Naive B cell (primary cell): Measurements from ENCODE around the gene THRB. TPM values are rescaled to one million over a fixed set of nuclear protein-coding genes. Genes with fewer than 3 reads are reported as not detected.

Source experiments
- ATAC-seq, 2 donors: fragments of 150-1000 bp; cut with Tn5 transposase; 2 replicates each; pipeline ENCODE4 v1.10.0; 2021; ENCODE audit warnings: low read depth in 2 of 2, mild to moderate bottlenecking in 2 of 2, moderate library complexity in 2 of 2
- DNase-seq: peaks from one replicate; pipeline ENCODE4 v3.0.0; 2022
- H3K27ac Mint-ChIP-seq, 6 donors: one replicate each; pipeline ENCODE4 v1.8.0; 2020 to 2022; ENCODE audit warnings: mild to moderate bottlenecking in 6 of 6, mixed read lengths in 6 of 6, moderate library complexity in 5 of 6, inconsistent platforms in 2 of 6
- H3K27me3 Mint-ChIP-seq, 3 donors: one replicate each; pipeline ENCODE4 v1.8.0; 2021 to 2022; ENCODE audit warnings: mixed read lengths in 3 of 3, mild to moderate bottlenecking in 1 of 3
- H3K36me3 Mint-ChIP-seq, 2 donors: one replicate each; pipeline ENCODE4 v1.8.0; 2020 to 2022; ENCODE audit warnings: mixed read lengths in 2 of 2, inconsistent platforms in 1 of 2, mild to moderate bottlenecking in 1 of 2
- H3K4me1 Mint-ChIP-seq, 3 donors: one replicate each; pipeline ENCODE4 v1.8.0; 2020 to 2022; ENCODE audit warnings: mixed read lengths in 3 of 3, inconsistent platforms in 1 of 3, mild to moderate bottlenecking in 1 of 3, moderate library complexity in 1 of 3
- H3K4me3 Mint-ChIP-seq, 8 donors: one replicate each; pipeline ENCODE4 v1.8.0; 2020 to 2022; ENCODE audit warnings: mild to moderate bottlenecking in 8 of 8, mixed read lengths in 8 of 8, moderate library complexity in 8 of 8, inconsistent platforms in 2 of 8
- H3K9me3 Mint-ChIP-seq, 7 donors: one replicate each; pipeline ENCODE4 v1.8.0; 2020 to 2022; ENCODE audit warnings: mixed read lengths in 7 of 7, mild to moderate bottlenecking in 5 of 7, inconsistent platforms in 2 of 7, moderate library complexity in 1 of 7
- polyA plus RNA-seq, 6 donors: library from polyadenylated mRNA; unstranded; fragments of 300-500 nt; fragmentation: Illumina TruSeq; gene quantifications; one replicate each; pipeline ENCODE4 v1.2.3, GENCODE V29; 2021; ENCODE audit warnings: low read depth in 6 of 6

The THRB gene
- 1 to 10 TPM in 5 of 6 donors, under 1 TPM in 1; 0.38 to 5.1 (median 1.8) TPM for polyA plus RNA-seq

- ATAC-seq (peak; percentile 67 to 76), DNase-seq (peak; percentile 67)
- peak within 1 kb of the TSS; percentile 71 to 96 (median 88) for H3K27ac Mint-ChIP-seq
- H3K4me3 Mint-ChIP-seq, result peak within 1 kb of the TSS; percentile 87 to 98 (median 97)
- peaks cover 0 to 7% of the 10 kb centered on the region in 2 donors for H3K36me3 Mint-ChIP-seq
- peaks cover 15 to 23% (median 16%) of the 10 kb centered on the region in 3 donors for H3K4me1 Mint-ChIP-seq
- peaks cover 0 to 7% (median 5%) of the 10 kb centered on the region in 3 donors for H3K27me3 Mint-ChIP-seq
- no peaks in the 10 kb centered on the region for H3K9me3 Mint-ChIP-seq
Measured at GRCh38 chr3:24494618-24495325, at the start of gene THRB. Gene THRB, minus strand, starts transcription at chr3:24494850.

DNA sequence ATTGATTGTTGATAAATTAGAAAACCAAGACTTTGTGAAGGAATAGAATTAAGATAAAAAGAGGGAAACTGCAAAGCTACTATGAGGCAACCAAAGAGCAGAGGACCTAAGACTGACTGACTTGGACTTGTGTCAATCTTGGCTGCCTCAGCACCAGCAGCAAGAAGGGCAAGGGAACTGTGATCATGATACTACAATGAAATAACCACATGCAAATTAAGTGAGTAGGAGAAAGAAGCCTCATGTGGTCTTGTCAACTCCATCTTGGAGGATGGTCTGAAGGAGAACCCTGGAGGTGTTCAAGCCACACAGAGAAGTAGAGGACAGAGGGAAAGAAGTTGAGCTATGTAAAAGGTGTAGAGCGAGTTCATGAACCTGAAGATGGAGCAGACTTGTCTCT, 47.3 kb upstream of the THRB start:
- Mint-ChIP-seq H3K4me1 (peaks cover 0 to 6% (median 0%) of the 10 kb centered on the region in 3 donors), H3K9me3 (no peaks in the 10 kb centered on the region), H3K36me3 (no peaks in the 10 kb centered on the region), H3K4me3 (no peak overlapping the region), H3K27me3 (peaks cover 5 to 11% (median 5%) of the 10 kb centered on the region in 3 donors), H3K27ac (no peak overlapping the region)
- ATAC-seq, result peak in 1 of 2 donors; percentile 16
- no peak for DNase-seq

DNA sequence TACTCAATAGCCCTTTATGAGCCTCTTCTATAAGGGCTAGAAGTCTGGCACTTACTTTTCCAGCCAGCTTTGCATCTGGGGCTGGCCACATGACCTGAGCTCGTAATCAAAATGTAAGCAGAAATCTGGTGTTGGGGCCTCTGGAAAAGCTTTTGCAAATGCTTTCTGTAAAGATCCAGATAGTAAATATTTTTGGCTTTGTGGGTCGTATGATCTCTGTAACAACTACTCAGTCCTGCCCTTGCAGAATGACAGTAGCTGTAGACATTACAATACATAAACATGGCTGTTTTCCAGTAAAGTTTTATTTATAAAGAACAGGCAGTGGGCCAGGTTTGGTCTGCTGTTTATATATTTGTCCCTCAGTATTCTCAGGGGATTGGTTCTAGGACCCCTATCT, 46.2 kb upstream of the THRB start:
- ATAC-seq, result no peak
- Mint-ChIP-seq H3K27ac (no peak overlapping the region), H3K27me3 (peaks cover 5 to 11% (median 5%) of the 10 kb centered on the region in 3 donors)

DNA sequence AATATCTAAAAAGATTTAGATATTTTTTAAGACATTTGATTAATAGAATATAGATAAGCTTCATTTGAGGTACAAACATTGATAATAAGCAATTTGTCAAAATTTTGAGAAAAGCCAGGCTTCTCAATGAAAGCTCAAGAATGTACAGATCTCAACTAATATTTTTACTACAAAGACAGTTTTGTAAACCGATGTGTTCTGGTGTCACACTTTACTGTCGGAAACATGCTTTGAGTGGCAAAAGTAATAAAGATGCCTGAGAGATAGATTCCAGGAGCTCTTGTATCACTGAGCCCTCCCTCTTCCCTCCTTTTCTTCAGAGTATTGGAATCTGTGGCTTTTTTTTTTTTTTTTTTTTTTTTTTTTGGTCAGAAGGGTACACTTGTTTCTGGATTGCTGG, 45.0 kb upstream of the THRB start:
- Mint-ChIP-seq H3K9me3 (no peaks in the 10 kb centered on the region), H3K27me3 (peaks cover 5 to 11% (median 5%) of the 10 kb centered on the region in 3 donors), H3K4me3 (no peak overlapping the region), H3K36me3 (no peaks in the 10 kb centered on the region), H3K4me1 (peaks cover 0 to 6% (median 0%) of the 10 kb centered on the region in 3 donors), H3K27ac (no peak overlapping the region)
- ATAC-seq, result no peak
- DNase-seq, result no peak

More for the DNA sequence above, 46.2 kb upstream of the THRB start:
- H3K4me1 Mint-ChIP-seq, result peaks cover 0 to 6% (median 0%) of the 10 kb centered on the region in 3 donors
- DNase-seq, result no peak
- no peaks in the 10 kb centered on the region for H3K9me3 Mint-ChIP-seq
- H3K36me3 Mint-ChIP-seq, result no peaks in the 10 kb centered on the region
- H3K4me3 Mint-ChIP-seq, result no peak overlapping the region

DNA sequence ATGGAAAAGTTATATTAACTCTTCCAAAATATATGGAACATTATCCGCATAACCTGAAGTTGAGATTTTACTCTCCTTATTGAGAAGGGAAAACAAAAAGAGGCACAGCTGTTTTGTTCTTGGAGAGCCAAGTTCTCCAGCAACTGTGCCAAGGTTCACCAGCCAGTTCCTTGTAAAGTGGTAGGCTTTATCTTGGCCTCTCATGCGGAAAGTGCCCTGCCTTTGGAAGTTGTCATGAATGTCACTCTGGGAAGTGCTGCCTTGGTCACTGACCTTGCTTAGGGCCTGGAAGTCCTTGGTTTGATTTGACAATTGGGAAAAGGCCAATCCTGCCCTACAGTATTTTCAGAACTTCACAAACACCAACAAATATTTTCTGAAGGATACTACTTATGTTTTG, 44.2 kb upstream of the THRB start:
- Mint-ChIP-seq H3K36me3 (no peaks in the 10 kb centered on the region), H3K4me3 (no peak overlapping the region), H3K27ac (no peak overlapping the region), H3K9me3 (no peaks in the 10 kb centered on the region), H3K27me3 (peaks cover 5 to 16% (median 6%) of the 10 kb centered on the region in 3 donors), H3K4me1 (peaks cover 0 to 6% (median 0%) of the 10 kb centered on the region in 3 donors)
- DNase-seq (no peak), ATAC-seq (no peak)

DNA sequence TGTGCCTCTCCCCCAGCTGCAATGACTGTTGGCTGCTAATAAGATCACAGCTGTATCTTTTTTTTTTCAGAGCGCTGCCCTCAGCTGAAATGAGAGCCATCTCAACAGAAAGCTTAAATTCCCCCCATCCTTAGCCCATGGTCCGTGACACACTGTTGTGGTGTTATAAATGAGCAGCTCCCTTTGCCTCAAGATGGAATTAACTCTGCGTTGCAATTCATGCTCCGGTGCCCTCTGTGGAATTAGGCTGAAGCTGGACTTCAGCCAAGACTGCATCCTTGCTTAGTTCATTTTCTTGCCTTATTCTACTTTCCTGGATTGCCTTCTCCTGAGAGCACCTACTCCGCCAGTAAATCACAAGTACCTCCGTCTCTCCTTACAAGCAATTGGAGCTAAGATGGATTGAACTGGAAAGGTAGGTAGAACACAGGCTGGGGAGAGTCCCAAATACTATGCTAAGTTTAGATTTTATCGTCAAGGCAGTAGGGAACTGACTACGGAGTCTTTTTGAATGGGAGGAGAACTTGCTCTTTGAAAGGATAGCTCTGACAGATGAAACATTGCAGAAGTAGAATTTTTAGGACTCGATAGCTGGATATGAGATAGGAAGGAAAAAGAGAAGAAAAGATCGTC, 39.0 kb upstream of the THRB start:
- ATAC-seq (no peak), DNase-seq (no peak)
- no peak overlapping the region for H3K27ac Mint-ChIP-seq
- no peaks in the 10 kb centered on the region for H3K9me3 Mint-ChIP-seq
- no peak overlapping the region for H3K4me3 Mint-ChIP-seq
- no peaks in the 10 kb centered on the region for H3K4me1 Mint-ChIP-seq
- H3K36me3 Mint-ChIP-seq, result no peaks in the 10 kb centered on the region
- H3K27me3 Mint-ChIP-seq, result peaks cover 10 to 30% (median 14%) of the 10 kb centered on the region in 3 donors

DNA sequence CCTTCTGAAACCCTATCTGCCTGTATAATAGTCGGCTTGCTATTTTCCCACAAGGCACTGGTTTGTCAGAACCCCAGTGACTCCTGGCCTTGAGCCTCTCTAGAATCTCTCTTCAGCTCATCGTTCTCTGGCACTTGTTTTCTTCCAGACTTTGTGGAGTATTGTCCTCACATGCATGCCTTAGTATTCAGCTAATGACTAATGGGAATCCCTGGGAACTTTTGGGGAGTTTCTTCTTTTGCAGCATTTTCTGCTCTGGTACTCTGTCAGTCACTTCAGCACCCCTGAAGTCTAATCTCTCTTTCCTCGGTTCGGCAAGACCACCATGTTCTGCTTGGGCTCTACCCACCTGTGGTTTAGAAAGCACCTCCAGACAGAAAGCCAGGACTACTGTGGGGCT, 35.8 kb upstream of the THRB start:
- Mint-ChIP-seq H3K4me1 (no peaks in the 10 kb centered on the region), H3K4me3 (no peak overlapping the region), H3K9me3 (no peaks in the 10 kb centered on the region), H3K27me3 (peaks cover 5 to 18% (median 9%) of the 10 kb centered on the region in 3 donors), H3K36me3 (no peaks in the 10 kb centered on the region), H3K27ac (no peak overlapping the region)
- ATAC-seq (no peak), DNase-seq (no peak)

GRCh38 chr3:24529210-24529609, 34.6 kb upstream of the THRB start:
- H3K9me3 Mint-ChIP-seq, result no peaks in the 10 kb centered on the region
- no peaks in the 10 kb centered on the region for H3K36me3 Mint-ChIP-seq
- ATAC-seq (no peak), DNase-seq (no peak)
- no peak overlapping the region for H3K27ac Mint-ChIP-seq
- H3K4me1 Mint-ChIP-seq, result no peaks in the 10 kb centered on the region
- H3K4me3 Mint-ChIP-seq, result no peak overlapping the region
- H3K27me3 Mint-ChIP-seq, result peaks cover 5 to 17% (median 9%) of the 10 kb centered on the region in 3 donors

DNA sequence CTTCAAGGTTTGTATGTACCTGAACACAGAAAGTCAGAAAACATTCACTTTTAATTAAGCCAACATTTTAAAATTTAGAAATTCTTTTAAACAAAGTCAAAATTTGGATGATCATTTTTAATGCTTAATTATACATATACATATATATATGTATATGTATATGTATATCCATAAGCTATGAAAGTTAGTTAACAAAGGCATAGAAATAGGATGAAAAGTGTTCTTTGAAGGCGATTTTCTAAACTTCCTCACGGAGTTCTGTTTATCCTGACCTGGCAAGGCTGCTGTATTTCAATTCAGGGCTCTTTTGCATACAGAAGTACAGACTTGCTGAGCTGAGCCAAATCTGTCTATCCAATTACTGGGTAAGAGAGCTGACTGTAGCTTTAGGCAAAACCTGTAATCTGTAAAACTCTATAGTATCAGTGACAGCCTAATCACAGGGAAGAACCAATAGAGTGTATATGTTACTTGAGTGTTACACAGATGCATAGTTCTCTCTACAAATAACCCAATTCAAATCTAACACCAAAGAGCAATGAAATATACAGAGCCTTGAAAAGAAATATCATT, 32.1 kb upstream of the THRB start:
- no peak overlapping the region for H3K4me3 Mint-ChIP-seq
- no peaks in the 10 kb centered on the region for H3K36me3 Mint-ChIP-seq
- no peaks in the 10 kb centered on the region for H3K9me3 Mint-ChIP-seq

DNA sequence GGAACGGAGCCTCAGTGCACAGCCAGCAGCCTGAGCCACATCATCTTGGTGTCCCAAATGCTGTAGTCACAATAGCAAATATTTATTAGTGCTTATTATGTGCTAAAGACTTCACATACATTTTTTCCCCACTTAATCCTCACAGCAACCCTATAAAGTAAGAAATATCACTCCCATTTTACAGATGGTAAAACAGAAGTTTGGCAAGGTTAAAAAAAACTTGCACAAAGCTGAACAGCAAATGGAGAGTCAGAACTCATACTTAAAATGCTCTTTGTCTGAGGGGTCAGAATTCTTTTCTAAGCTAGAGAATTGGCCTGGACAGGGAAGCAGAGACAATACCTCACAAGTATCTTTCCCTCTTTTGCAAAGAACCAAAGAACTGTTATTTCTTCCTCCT, 30.9 kb upstream of the THRB start:
- H3K4me1 Mint-ChIP-seq, result peaks cover 11 to 17% (median 15%) of the 10 kb centered on the region in 3 donors
- H3K4me3 Mint-ChIP-seq, result peak overlapping the region in 1 of 8 donors; percentile 41
- DNase-seq (no peak), ATAC-seq (no peak)
- H3K36me3 Mint-ChIP-seq, result no peaks in the 10 kb centered on the region
- H3K9me3 Mint-ChIP-seq, result no peaks in the 10 kb centered on the region
- H3K27ac Mint-ChIP-seq, result no peak overlapping the region
- peaks cover 0 to under 1% (median 0%) of the 10 kb centered on the region in 3 donors for H3K27me3 Mint-ChIP-seq

More for the DNA sequence above, 32.1 kb upstream of the THRB start:
- ATAC-seq (no peak), DNase-seq (no peak)
- peaks cover 6 to 10% (median 8%) of the 10 kb centered on the region in 3 donors for H3K4me1 Mint-ChIP-seq
- peaks cover 0 to 8% (median 0%) of the 10 kb centered on the region in 3 donors for H3K27me3 Mint-ChIP-seq
- no peak overlapping the region for H3K27ac Mint-ChIP-seq

- Mint-ChIP-seq H3K36me3 (no peaks in the 10 kb centered on the region), H3K9me3 (no peaks in the 10 kb centered on the region), H3K4me1 (peaks cover 11 to 20% (median 20%) of the 10 kb centered on the region in 3 donors), H3K4me3 (peak overlapping the region in 1 of 8 donors; percentile 41), H3K27ac (no peak overlapping the region), H3K27me3 (peaks cover 0 to 5% (median 0%) of the 10 kb centered on the region in 3 donors)
- no peak for ATAC-seq
- DNase-seq, result no peak
Measured at GRCh38 chr3:24525022-24525421, 30.4 kb upstream of the THRB start.

DNA sequence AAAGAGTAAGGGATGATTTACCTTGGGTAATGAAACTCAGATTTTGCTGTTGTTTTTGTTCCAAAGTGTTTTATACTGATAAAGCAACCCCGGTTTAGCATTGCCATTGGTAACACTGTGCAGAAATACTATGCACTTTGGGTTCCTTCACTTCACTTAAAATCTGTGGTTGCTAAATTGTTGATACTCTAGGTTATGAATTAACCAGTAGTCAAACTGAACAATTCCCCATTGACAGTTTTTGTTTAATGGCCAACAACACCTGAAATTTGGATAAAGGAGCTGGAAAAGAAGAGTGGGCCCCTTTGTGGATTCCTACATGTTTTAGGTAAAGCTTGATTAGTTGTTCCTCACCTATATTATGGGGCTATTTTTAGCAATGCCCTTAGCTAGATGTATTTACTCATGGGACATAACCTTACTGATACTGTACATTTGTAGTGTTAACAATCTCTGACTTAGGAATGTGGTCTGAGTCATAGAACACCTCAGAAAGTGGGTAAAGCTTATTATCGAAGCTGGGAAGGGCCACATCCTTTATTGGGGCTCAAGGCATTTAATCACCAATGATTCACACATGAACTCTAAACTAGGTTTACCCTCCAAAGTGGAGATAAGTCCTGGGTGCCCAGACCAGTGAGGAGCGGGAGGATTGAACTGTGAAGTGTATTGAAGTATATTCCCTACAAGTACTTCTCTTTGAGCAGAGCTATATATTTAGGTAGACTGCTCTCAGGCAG, 29.5 kb upstream of the THRB start:
- peaks cover 20 to 29% (median 28%) of the 10 kb centered on the region in 3 donors for H3K4me1 Mint-ChIP-seq
- H3K36me3 Mint-ChIP-seq, result no peaks in the 10 kb centered on the region
- H3K27me3 Mint-ChIP-seq, result peaks cover 0 to 14% (median 8%) of the 10 kb centered on the region in 3 donors
- H3K27ac Mint-ChIP-seq, result no peak overlapping the region
- H3K9me3 Mint-ChIP-seq, result no peaks in the 10 kb centered on the region
- no peak for ATAC-seq
- H3K4me3 Mint-ChIP-seq, result peak overlapping the region in 1 of 8 donors; percentile 80
- DNase-seq, result no peak

- ATAC-seq (no peak), DNase-seq (no peak)
- no peak overlapping the region for H3K27ac Mint-ChIP-seq
- H3K4me3 Mint-ChIP-seq, result peak overlapping the region in 2 of 8 donors; percentile 24 to 80
- H3K4me1 Mint-ChIP-seq, result peaks cover 20 to 31% (median 30%) of the 10 kb centered on the region in 3 donors
- H3K36me3 Mint-ChIP-seq, result no peaks in the 10 kb centered on the region
- H3K27me3 Mint-ChIP-seq, result peaks cover 5 to 14% (median 9%) of the 10 kb centered on the region in 3 donors
- H3K9me3 Mint-ChIP-seq, result no peaks in the 10 kb centered on the region
Measured at GRCh38 chr3:24523215-24523614, 28.6 kb upstream of the THRB start.
